ENCODE measurements around the gene TAF6. TPM values are rescaled to one million over a fixed set of nuclear protein-coding genes. Genes with fewer than 3 reads are reported as not detected.

Gene TAF6
- total RNA-seq, 4 donors from 2014 or later = 21.0 to 37.5 (median 30.3) TPM

DNA sequence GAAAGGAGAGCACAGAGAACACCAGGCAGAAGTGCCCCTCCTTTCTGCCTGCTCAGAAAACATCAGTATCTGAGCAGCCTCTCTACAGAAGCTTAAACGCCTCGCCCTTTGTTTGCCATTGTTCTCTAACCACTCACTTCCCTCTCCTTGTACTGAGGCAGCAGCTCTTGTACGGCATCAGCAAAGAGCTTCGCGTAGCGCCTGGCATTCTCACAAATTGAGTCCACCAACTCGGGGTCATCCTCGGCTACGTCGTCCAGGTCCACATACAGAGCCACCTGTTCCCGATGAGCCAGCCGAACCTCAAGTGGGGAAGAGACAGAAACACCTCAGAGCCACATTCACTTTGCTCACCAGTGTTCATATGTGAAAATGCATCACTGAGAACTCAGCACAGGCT is 19.7 kb downstream of the TAF6 start:
- ATAC-seq (ENCODE audit: low FRiP score) (no peak), DNase-seq (ENCODE audit: low spot score) (no peak)
- TF ChIP-seq, protein P1, sequence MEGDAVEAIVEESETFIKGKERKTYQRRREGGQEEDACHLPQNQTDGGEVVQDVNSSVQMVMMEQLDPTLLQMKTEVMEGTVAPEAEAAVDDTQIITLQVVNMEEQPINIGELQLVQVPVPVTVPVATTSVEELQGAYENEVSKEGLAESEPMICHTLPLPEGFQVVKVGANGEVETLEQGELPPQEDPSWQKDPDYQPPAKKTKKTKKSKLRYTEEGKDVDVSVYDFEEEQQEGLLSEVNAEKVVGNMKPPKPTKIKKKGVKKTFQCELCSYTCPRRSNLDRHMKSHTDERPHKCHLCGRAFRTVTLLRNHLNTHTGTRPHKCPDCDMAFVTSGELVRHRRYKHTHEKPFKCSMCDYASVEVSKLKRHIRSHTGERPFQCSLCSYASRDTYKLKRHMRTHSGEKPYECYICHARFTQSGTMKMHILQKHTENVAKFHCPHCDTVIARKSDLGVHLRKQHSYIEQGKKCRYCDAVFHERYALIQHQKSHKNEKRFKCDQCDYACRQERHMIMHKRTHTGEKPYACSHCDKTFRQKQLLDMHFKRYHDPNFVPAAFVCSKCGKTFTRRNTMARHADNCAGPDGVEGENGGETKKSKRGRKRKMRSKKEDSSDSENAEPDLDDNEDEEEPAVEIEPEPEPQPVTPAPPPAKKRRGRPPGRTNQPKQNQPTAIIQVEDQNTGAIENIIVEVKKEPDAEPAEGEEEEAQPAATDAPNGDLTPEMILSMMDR (IDR thresholded peaks at IDR 0.05) = no peak

DNA sequence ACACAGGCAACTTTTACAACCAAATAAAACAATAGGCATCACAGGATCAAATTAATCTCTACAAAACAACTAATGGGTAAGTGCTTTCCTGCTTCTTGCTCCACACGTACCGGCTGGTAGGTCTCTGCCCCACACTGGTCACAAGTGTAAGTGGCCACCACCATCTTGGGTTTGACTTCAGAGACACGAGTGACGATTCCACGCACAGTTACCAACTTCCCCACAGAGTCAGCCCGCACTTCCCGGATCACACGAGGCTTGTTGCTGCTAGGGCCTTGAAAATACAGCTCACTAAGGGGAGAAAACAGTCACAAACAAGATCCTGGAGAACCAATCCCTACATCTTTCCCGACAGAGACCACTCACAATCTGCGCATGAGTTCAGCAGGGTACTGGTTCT is 20.2 kb downstream of the TAF6 start:
- DNase-seq (ENCODE audit: low spot score) (no peak), ATAC-seq (ENCODE audit: low FRiP score) (no peak)
- TF ChIP-seq, protein P1 (IDR thresholded peaks at IDR 0.05) = no peak

DNA sequence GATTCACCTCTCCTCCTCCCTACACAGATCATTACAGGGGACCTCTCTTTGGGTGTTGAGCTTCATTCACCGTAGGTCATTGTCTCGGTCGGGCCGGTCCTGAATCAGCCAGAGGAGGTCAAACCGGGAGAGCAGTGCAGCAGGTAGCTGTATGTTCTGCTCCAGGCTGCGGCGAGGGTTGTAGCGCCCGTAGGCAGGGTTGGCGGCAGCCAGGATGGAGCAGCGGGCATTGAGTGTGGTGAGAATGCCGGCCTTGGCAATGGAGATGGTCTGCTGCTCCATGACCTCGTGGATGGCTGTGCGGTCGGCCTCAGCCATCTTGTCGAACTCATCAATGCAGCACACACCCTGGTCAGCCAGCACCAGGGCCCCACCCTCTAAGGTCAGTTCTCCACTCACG is 23.5 kb downstream of the TAF6 start:
- ATAC-seq (ENCODE audit: low FRiP score) (no peak), DNase-seq (ENCODE audit: low spot score) (no peak)
- TF ChIP-seq, protein P1 (IDR thresholded peaks at IDR 0.05) = no peak

DNA sequence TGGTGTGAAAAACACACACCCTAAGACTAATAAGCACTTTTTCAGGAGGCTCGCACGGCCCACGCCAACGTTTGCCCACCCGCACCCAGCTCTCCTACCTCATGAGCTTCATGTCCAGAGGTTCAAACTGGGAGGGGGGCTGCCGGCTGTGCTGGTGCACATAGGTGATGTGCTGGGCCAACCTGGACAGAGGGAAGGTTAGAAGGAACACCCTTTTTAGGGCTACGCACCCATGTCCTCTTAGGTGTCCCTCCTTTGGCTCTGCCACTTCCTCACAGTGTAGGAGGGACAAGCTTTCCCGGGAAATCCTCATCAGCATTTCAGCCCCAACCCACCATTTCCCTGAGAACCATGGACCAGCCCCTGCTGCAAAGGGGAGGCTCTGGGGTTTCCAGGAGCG is 23.9 kb downstream of the TAF6 start:
- DNase-seq (ENCODE audit: low spot score) = no peak
- no peak for ATAC-seq (ENCODE audit: low FRiP score)
- TF ChIP-seq, protein P1 (IDR thresholded peaks at IDR 0.05) = no peak

DNA sequence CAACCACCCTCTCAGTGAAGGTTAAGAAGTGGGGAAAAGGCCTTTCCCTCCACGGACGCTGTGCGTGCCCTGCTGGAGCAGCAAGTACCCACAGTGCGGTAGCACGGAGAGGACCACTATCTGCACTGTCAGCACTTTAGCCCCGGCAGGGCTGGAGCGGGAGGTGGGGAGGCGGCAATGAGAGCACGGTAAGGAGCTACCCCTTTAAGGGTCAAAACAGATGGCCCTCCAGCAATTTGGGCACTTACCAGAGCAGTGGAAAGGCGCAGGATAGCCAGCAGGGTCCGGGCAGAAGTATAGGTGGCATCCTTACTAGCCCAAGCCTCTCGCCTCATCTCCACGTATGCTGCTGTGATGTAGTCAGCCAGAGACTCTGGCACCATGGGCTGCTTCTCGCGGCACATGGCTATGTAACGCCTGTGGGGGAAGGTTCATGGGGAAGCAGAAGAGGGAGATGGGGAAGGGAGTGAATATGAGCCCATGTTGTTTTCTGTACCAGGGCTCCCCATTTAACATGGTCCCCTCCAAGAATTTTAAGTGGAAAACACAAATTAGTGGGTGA is 25.2 kb downstream of the TAF6 start:
- DNase-seq (ENCODE audit: low spot score) = no peak
- TF ChIP-seq, protein P1 (IDR thresholded peaks at IDR 0.05) = no peak
- ATAC-seq (ENCODE audit: low FRiP score) = no peak

DNA sequence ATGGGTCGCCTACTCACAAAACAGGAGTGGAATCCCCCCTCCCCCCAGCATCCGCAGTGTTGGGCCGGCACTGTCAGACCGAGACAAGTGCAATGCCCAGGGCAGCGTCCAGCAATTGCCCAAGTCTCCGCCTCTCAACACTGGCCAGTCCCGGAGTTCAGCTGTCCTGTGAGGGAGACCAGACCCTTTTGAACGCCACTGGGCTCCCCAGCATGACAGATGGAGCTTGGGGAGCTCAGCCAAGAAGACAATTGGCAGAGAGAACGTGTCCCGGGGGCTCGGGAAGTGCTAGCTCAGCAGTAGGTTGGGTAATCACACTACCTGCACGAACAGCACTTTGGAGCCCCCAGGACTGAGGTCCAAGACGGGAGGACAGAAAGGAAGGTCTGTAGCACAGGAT is 25.7 kb downstream of the TAF6 start:
- ATAC-seq (ENCODE audit: low FRiP score) (no peak), DNase-seq (ENCODE audit: low spot score) (no peak)
- TF ChIP-seq, protein P1 (IDR thresholded peaks at IDR 0.05) = no peak

DNA sequence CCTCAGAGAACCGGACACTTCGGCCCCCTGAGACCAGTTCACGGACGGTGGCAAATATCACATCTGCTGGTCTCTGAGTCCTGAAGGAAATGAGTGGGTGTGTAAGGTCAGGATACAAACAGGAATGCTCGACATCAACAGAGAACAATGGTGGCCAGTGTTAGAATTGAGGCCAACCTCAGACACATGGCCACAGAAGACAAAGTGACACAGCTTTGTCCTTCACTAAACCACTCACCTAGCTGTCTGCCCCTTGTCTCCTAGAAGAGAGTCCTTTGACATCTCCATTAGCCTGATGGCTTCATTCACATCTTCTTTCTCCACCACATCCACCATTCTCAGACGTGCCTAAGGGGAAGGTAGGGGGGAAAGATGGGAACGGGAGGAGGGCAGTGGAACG is 26.1 kb downstream of the TAF6 start:
- TF ChIP-seq, protein P1 (IDR thresholded peaks at IDR 0.05) = no peak
- ATAC-seq (ENCODE audit: low FRiP score) (no peak), DNase-seq (ENCODE audit: low spot score) (no peak)
